Measurements from ENCODE around the gene LRP1B.

LRP1B gene

DNA sequence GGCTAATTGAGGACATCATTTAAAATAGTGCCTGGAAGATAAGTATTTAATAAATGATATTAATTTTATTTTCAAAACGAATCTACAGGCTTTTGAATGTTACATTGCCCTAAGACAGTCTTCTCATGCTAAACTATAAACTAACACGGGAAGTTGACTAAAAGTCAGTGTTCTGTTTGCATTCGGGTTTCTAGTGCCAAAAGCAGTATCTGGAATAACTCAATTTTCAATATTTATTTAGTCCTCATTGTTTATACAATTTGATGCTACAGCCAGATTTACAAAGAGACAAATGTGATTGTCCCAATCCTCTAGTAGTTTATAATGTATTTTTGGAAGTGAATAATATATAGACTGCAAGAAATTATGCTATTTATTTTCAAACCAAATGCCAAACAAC lies 429.2 kb downstream of the LRP1B start:
- Mint-ChIP-seq H3K36me3 (no peaks in the 10 kb centered on the region), H3K9me3 (peaks cover 4% of the 10 kb centered on the region), H3K27ac (no peak overlapping the region), H3K27me3 (no peaks in the 10 kb centered on the region), H3K4me1 (no peaks in the 10 kb centered on the region), H3K4me3 (no peak overlapping the region)
- ATAC-seq (ENCODE audit: low read depth) = no peak
- DNase-seq (ENCODE audit: low spot score in 2 of 2) = no peak

DNA sequence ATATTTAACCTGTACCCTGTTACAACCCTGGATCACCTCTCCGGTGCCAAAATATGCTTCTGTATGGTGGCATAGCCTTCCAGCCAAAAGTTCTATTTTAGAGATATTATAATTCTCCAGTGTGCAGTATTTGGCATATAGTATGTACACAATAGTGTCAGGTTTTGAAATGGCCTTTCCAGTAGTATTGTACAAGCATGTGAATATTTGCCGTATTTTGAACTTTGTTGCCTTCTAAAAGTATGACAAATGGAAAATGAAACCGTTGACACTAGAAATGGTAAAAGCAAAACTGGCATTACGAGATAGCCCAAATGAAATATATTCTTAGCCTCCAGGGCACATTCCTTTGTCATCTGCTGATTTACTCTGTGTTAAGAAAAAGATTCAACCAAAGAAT lies 431.2 kb downstream of the LRP1B start:
- Mint-ChIP-seq H3K9me3 (peaks cover 4% of the 10 kb centered on the region), H3K27me3 (no peaks in the 10 kb centered on the region), H3K4me3 (no peak overlapping the region), H3K4me1 (no peaks in the 10 kb centered on the region), H3K36me3 (no peaks in the 10 kb centered on the region), H3K27ac (no peak overlapping the region)
- ATAC-seq (ENCODE audit: low read depth) (no peak), DNase-seq (ENCODE audit: low spot score in 2 of 2) (no peak)

GRCh38 chr2:141698500-141698899 lies 432.3 kb downstream of the LRP1B start:
- DNase-seq (ENCODE audit: low spot score in 2 of 2) = no peak
- no peaks in the 10 kb centered on the region for H3K27me3 Mint-ChIP-seq

DNA sequence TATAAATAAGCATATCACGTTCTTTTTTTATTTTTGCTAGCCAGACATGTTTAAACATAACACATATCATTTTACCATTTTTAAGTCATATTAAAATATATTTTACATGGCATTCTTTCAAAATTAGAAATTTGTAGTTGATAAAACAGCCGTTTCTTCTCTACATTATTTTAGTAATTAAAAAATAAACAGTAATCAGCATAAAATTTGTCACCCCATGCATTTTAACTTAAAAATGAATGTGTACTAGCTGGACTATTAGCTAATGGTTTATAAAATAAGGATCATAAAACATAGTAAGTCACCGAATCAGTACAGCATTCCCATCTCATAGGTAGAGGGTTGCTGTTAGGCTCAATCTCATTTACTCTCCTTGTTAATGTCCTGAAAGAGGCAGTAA lies 433.8 kb downstream of the LRP1B start:
- Mint-ChIP-seq H3K4me3 (no peak overlapping the region), H3K9me3 (peaks cover 2% of the 10 kb centered on the region), H3K36me3 (no peaks in the 10 kb centered on the region), H3K27ac (no peak overlapping the region), H3K4me1 (no peaks in the 10 kb centered on the region), H3K27me3 (no peaks in the 10 kb centered on the region)
- DNase-seq (ENCODE audit: low spot score in 2 of 2) = no peak
- ATAC-seq (ENCODE audit: low read depth) = no peak

More at GRCh38 chr2:141698500-141698899, 432.3 kb downstream of the LRP1B start:
- H3K4me3 Mint-ChIP-seq = no peak overlapping the region
- H3K4me1 Mint-ChIP-seq = no peaks in the 10 kb centered on the region
- H3K36me3 Mint-ChIP-seq = no peaks in the 10 kb centered on the region
- H3K9me3 Mint-ChIP-seq = peaks cover 2% of the 10 kb centered on the region
- no peak for ATAC-seq (ENCODE audit: low read depth)
- H3K27ac Mint-ChIP-seq = no peak overlapping the region

DNA sequence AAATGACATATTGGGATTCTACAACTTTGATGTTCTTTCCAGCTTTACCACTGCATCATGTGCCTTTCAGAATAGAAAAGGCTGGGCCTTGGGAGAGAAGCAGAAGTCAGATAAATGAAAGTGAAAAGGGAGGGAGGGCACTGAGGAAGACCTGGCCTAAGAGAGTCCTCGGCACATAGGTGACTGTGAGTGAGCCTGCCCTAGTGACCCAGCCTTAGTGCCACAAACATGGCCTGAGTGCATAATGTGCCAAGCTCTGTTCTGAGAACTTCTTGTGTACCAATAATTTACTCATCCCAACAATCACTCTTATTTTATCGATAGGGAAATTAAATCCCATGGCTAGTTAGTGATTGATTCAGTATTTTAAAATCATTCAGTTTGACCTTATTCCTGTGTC lies 436.6 kb downstream of the LRP1B start:
- no peak overlapping the region for H3K27ac Mint-ChIP-seq
- no peaks in the 10 kb centered on the region for H3K27me3 Mint-ChIP-seq
- no peak overlapping the region for H3K4me3 Mint-ChIP-seq
- DNase-seq (ENCODE audit: low spot score in 2 of 2) (no peak), ATAC-seq (ENCODE audit: low read depth) (no peak)
- no peaks in the 10 kb centered on the region for H3K4me1 Mint-ChIP-seq
- H3K36me3 Mint-ChIP-seq = no peaks in the 10 kb centered on the region
- peaks cover 2% of the 10 kb centered on the region for H3K9me3 Mint-ChIP-seq

DNA sequence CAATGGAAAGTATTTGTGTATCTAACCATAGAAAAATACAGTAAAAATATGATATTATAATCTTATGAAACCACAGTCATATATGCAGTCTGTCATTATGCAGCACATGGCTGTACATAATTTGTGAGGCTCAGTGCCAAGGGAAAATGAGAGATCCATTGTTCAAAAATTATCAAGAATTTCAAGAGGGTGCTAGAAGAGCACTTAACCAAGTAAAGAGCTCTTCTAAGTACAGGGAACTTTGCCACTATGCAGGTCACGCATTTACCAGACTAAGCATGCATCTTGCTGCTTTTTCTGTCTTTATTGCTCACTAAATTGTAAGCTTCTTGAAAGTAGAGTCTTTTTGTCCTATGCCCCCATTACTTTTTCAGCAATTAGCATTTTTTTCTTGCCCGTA lies 438.0 kb downstream of the LRP1B start:
- Mint-ChIP-seq H3K4me3 (no peak overlapping the region), H3K27ac (no peak overlapping the region), H3K4me1 (no peaks in the 10 kb centered on the region), H3K9me3 (peaks cover 2% of the 10 kb centered on the region), H3K36me3 (no peaks in the 10 kb centered on the region), H3K27me3 (no peaks in the 10 kb centered on the region)
- ATAC-seq (ENCODE audit: low read depth) (no peak), DNase-seq (ENCODE audit: low spot score in 2 of 2) (no peak)

DNA sequence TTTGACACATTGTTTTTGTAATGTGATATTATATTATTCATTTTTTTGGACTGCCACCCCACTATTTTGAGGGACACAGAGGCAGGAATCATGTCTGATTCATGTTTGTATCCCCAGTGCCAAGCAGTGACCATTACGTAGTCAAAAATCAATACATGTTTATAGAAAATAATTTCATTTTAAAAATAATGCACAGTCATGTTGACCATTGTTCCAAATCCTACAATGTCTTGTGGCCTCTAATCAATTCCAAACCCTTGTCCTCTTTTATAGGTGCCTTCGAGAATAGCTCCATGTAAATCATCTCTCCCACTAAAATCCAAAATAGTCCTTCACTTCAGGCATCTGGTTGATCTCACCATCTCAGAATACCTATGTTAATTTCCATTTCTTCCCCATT lies 454.7 kb downstream of the LRP1B start:
- peaks cover 2% of the 10 kb centered on the region for H3K9me3 Mint-ChIP-seq
- ATAC-seq (ENCODE audit: low read depth) (no peak), DNase-seq (ENCODE audit: low spot score in 2 of 2) (no peak)
- H3K27ac Mint-ChIP-seq = no peak overlapping the region
- no peaks in the 10 kb centered on the region for H3K27me3 Mint-ChIP-seq
- H3K4me3 Mint-ChIP-seq = no peak overlapping the region
- no peaks in the 10 kb centered on the region for H3K36me3 Mint-ChIP-seq
- no peaks in the 10 kb centered on the region for H3K4me1 Mint-ChIP-seq

GRCh38 chr2:141666191-141666590 lies 464.6 kb downstream of the LRP1B start:
- DNase-seq (ENCODE audit: low spot score in 2 of 2) = no peak
- H3K36me3 Mint-ChIP-seq = no peaks in the 10 kb centered on the region
- H3K27ac Mint-ChIP-seq = no peak overlapping the region
- H3K27me3 Mint-ChIP-seq = no peaks in the 10 kb centered on the region
- no peak for ATAC-seq (ENCODE audit: low read depth)
- no peaks in the 10 kb centered on the region for H3K4me1 Mint-ChIP-seq
- peaks cover 6% of the 10 kb centered on the region for H3K9me3 Mint-ChIP-seq
- no peak overlapping the region for H3K4me3 Mint-ChIP-seq

DNA sequence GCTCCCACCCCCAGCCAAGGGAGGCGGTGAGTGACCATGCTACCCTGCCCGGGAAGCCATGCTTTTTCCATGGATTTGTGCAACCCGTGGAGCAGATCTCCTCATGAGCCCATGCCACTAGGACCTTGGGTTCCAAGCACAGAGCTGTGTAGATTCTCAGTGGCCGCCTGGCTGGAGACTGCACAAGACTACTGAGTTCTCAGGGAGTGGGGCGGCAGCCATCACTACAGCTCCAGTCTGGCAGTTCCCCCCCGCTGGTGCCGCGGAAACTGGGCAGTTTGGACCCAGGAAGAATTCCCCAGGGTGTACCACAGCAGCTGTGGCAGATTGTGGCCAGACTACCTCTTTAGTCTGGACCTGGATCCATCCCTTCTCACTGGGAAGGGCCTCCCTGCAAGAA lies 470.6 kb downstream of the LRP1B start:
- DNase-seq (ENCODE audit: low spot score in 2 of 2) = no peak
- H3K4me1 Mint-ChIP-seq = no peaks in the 10 kb centered on the region
- no peak for ATAC-seq (ENCODE audit: low read depth)

GRCh38 chr2:141654311-141654710 lies 476.5 kb downstream of the LRP1B start:
- ATAC-seq (ENCODE audit: low read depth) = no peak
- H3K27ac Mint-ChIP-seq = no peak overlapping the region
- no peak for DNase-seq (ENCODE audit: low spot score in 2 of 2)

More for the DNA sequence above, 470.6 kb downstream of the LRP1B start:
- H3K4me3 Mint-ChIP-seq = no peak overlapping the region
- H3K36me3 Mint-ChIP-seq = no peaks in the 10 kb centered on the region
- peaks cover 8% of the 10 kb centered on the region for H3K9me3 Mint-ChIP-seq
- no peak overlapping the region for H3K27ac Mint-ChIP-seq
- no peaks in the 10 kb centered on the region for H3K27me3 Mint-ChIP-seq

DNA sequence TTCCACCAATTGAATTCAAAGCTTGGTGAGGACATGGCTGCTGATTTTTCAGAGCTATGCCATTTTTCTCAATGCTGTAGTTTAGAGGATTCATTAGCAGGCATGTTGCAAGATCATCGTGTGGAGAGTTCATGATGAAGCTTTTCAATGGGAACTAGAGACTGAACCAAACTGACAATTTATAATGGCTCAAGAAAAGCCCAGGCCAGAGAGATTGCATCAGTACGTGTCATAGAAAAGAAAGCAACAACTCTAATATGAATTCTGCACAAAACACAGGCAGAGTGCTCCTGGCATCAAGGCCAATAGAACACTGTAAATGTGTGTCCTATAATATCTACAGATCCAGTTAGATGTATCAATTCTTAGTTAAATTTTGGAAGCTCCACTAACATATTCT lies 477.6 kb downstream of the LRP1B start:
- no peak overlapping the region for H3K27ac Mint-ChIP-seq
- no peak overlapping the region for H3K4me3 Mint-ChIP-seq
- no peaks in the 10 kb centered on the region for H3K36me3 Mint-ChIP-seq
- DNase-seq (ENCODE audit: low spot score in 2 of 2) (no peak), ATAC-seq (ENCODE audit: low read depth) (no peak)
- H3K9me3 Mint-ChIP-seq = no peaks in the 10 kb centered on the region
- no peaks in the 10 kb centered on the region for H3K27me3 Mint-ChIP-seq
- H3K4me1 Mint-ChIP-seq = no peaks in the 10 kb centered on the region

More at GRCh38 chr2:141654311-141654710, 476.5 kb downstream of the LRP1B start:
- Mint-ChIP-seq H3K4me1 (no peaks in the 10 kb centered on the region), H3K9me3 (no peaks in the 10 kb centered on the region), H3K27me3 (no peaks in the 10 kb centered on the region), H3K4me3 (no peak overlapping the region), H3K36me3 (no peaks in the 10 kb centered on the region)

DNA sequence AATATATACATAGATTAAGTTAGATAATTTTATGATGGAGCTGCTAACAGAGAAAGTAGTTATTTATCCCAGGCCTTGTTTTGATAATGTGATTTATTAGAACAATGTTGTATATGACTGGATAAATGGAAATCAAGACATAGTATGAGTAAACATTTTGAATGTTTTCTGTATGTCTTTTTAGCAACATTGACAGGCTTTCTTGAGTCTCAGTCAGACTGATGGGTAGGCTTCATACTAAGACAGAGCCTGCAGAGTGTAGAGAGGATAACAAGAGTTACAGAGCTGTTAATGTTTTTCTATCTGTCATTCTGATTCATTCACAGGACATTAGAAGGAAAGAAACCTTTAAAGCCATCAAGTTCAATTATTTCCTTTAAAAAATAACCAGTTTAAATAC lies 478.5 kb downstream of the LRP1B start:
- no peaks in the 10 kb centered on the region for H3K27me3 Mint-ChIP-seq
- no peak for ATAC-seq (ENCODE audit: low read depth)
- H3K9me3 Mint-ChIP-seq = no peaks in the 10 kb centered on the region
- no peak for DNase-seq (ENCODE audit: low spot score in 2 of 2)
- H3K27ac Mint-ChIP-seq = no peak overlapping the region
- no peak overlapping the region for H3K4me3 Mint-ChIP-seq
- no peaks in the 10 kb centered on the region for H3K4me1 Mint-ChIP-seq
- H3K36me3 Mint-ChIP-seq = no peaks in the 10 kb centered on the region

- Mint-ChIP-seq H3K4me3 (no peak overlapping the region), H3K4me1 (no peaks in the 10 kb centered on the region), H3K27me3 (no peaks in the 10 kb centered on the region), H3K9me3 (peaks cover 2% of the 10 kb centered on the region), H3K27ac (no peak overlapping the region), H3K36me3 (no peaks in the 10 kb centered on the region)
- no peak for ATAC-seq (ENCODE audit: low read depth)
- DNase-seq (ENCODE audit: low spot score in 2 of 2) = no peak
These were observed 483.5 kb downstream of the LRP1B start for GRCh38 chr2:141647353-141647752.

GRCh38 chr2:141641462-141641861 lies 489.4 kb downstream of the LRP1B start:
- Mint-ChIP-seq H3K27ac (no peak overlapping the region), H3K36me3 (no peaks in the 10 kb centered on the region), H3K4me3 (no peak overlapping the region), H3K9me3 (peaks cover 2% of the 10 kb centered on the region), H3K27me3 (no peaks in the 10 kb centered on the region), H3K4me1 (no peaks in the 10 kb centered on the region)
- no peak for DNase-seq (ENCODE audit: low spot score in 2 of 2)
- ATAC-seq (ENCODE audit: low read depth) = no peak

GRCh38 chr2:141639809-141640208 lies 491.0 kb downstream of the LRP1B start:
- no peaks in the 10 kb centered on the region for H3K27me3 Mint-ChIP-seq
- ATAC-seq (ENCODE audit: low read depth) (no peak), DNase-seq (ENCODE audit: low spot score in 2 of 2) (no peak)
- H3K4me1 Mint-ChIP-seq = no peaks in the 10 kb centered on the region
- peaks cover 2% of the 10 kb centered on the region for H3K9me3 Mint-ChIP-seq
- H3K36me3 Mint-ChIP-seq = no peaks in the 10 kb centered on the region
- no peak overlapping the region for H3K4me3 Mint-ChIP-seq
- H3K27ac Mint-ChIP-seq = no peak overlapping the region

- Mint-ChIP-seq H3K9me3 (no peaks in the 10 kb centered on the region), H3K27me3 (no peaks in the 10 kb centered on the region), H3K4me3 (no peak overlapping the region), H3K4me1 (no peaks in the 10 kb centered on the region), H3K36me3 (no peaks in the 10 kb centered on the region), H3K27ac (no peak overlapping the region)
- ATAC-seq (ENCODE audit: low read depth) (no peak), DNase-seq (ENCODE audit: low spot score in 2 of 2) (no peak)
These were observed 497.7 kb downstream of the LRP1B start for GRCh38 chr2:141633132-141633531.

Measured in memory B cell (primary cell).